Measurements from ENCODE around the gene MPZL2.

GRCh38 chr11:118277312-118277711, 13.2 kb upstream of the MPZL2 start:
- no peak for TF ChIP-seq POLR2A (IDR thresholded peaks at IDR 0.05)
- TF ChIP-seq CTCF (IDR thresholded peaks at IDR 0.05), result no peak
